ENCODE measurements around the gene TIMM23. TPM values are rescaled to one million over a fixed set of nuclear protein-coding genes. Genes with fewer than 3 reads are reported as not detected.
A peak's percentile ranks its signal among the peaks of the same experiment; 100 is the strongest.

TIMM23 gene
- total and polyA plus RNA-seq, 7 experiments from 2014 or later: 21.0 to 61.7 (median 25.8) TPM

- Histone ChIP-seq H3K9me3 (ENCODE audit: control insufficient read depth in 2 of 3, low read length in 3 of 3) (no peaks in the 10 kb centered on the region), H3K36me3 (ENCODE audit: control insufficient read depth in 2 of 3, insufficient read depth in 3 of 3, low read length in 3 of 3) (no peaks in the 10 kb centered on the region), H3K4me3 (ENCODE audit: low read length) (peak overlapping the region; percentile 60), H3K27ac (ENCODE audit: low read depth, low read length) (peak overlapping the region; percentile 75), H3K4me1 (ENCODE audit: control insufficient read depth in 2 of 2, insufficient read depth in 2 of 2, low read length in 2 of 2) (peaks cover 38 to 55% of the 10 kb centered on the region in 2 donors), H3K27me3 (ENCODE audit: control insufficient read depth in 2 of 2, insufficient read depth in 2 of 2, low read length in 2 of 2) (no peaks in the 10 kb centered on the region)
- H3K4me3 Mint-ChIP-seq: peak overlapping the region; percentile 78 to 95 (median 90)
- H3K9me3 Mint-ChIP-seq: peaks cover 0 to 1% (median 0%) of the 10 kb centered on the region in 11 donors
- no peaks in the 10 kb centered on the region for H3K27me3 Mint-ChIP-seq
- peak overlapping the region; percentile 51 to 95 (median 80) for H3K27ac Mint-ChIP-seq
- POLR2A ChIA-PET: interaction anchor here (1.0 kb wide), 1 partner anchor 73 kb away, joined by 4 read pairs; no protein-coding TSS in a partner anchor
- H3K36me3 Mint-ChIP-seq: peaks cover 0 to 5% (median 0%) of the 10 kb centered on the region in 5 donors
- CTCF ChIA-PET: interaction anchor here (0.6 to 1.1 kb wide), 2 partner anchors 206 to 787 kb away, joined by 3 to 4 read pairs; no protein-coding TSS in a partner anchor
- DNase-seq (peak; percentile 59 to 85 (median 65)), ATAC-seq (peak; percentile 96)
- intact Hi-C loops (cut with micrococcal nuclease): loop anchor here (5.0 to 10.0 kb wide), 3 partner anchors 244 to 428 kb away; partner anchors contain the start of gene ZFAND4 (in 1 of the 2)
- H3K4me1 Mint-ChIP-seq: peaks cover 64 to 100% (median 94%) of the 10 kb centered on the region in 7 donors
Measured at GRCh38 chr10:46022978-46023702, 50.9 kb downstream of the TIMM23 start.

DNA sequence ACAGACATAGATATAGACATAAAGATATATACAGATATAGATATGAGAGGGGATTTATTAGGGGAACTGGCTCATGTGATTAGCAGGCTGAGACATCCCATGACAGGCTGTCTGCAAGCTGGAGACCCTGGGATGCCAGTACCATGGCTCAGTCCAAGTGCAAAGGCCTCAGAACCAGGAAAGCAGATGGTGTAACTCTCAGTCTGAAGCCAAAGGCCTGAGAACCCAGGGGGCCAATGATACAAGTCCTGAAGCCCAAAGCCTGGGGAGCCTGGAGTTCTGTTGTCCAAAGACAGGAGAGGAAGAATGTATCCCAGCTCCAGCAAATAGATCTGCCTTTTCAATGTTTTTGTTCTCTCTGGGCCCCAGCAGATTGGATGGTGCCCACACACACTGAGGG is 52.7 kb downstream of the TIMM23 start:
- DNase-seq (no peak), ATAC-seq (no peak)
- no peaks in the 10 kb centered on the region for H3K9me3 ChIP-seq (ENCODE audit: control insufficient read depth in 2 of 3, low read length in 3 of 3)
- H3K27me3 Mint-ChIP-seq: no peaks in the 10 kb centered on the region
- peaks cover 44 to 58% of the 10 kb centered on the region in 2 donors for H3K4me1 ChIP-seq (ENCODE audit: control insufficient read depth in 2 of 2, insufficient read depth in 2 of 2, low read length in 2 of 2)
- ChIA-PET CTCF (interaction anchor here (0.8 to 0.9 kb wide), 2 partner anchors 24 to 790 kb away, joined by 3 to 4 read pairs; no protein-coding TSS in a partner anchor), POLR2A (no interaction called here)
- no peak overlapping the region for H3K4me3 ChIP-seq (ENCODE audit: low read length)
- peaks cover 0 to 5% (median 0%) of the 10 kb centered on the region in 5 donors for H3K36me3 Mint-ChIP-seq
- H3K9me3 Mint-ChIP-seq: peaks cover 0 to 1% (median 0%) of the 10 kb centered on the region in 11 donors
- peak overlapping the region; percentile 29 for H3K27ac ChIP-seq (ENCODE audit: low read depth, low read length)
- peaks cover 0 to under 1% (median 0%) of the 10 kb centered on the region in 3 experiments for H3K36me3 ChIP-seq (ENCODE audit: control insufficient read depth in 2 of 3, insufficient read depth in 3 of 3, low read length in 3 of 3)
- intact Hi-C loops (cut with micrococcal nuclease): loop anchor here (5.0 to 10.0 kb wide), 5 partner anchors 242 to 788 kb away; partner anchors contain the start of gene ZFAND4 (in 1 of the 2)
- H3K27me3 ChIP-seq (ENCODE audit: control insufficient read depth in 2 of 2, insufficient read depth in 2 of 2, low read length in 2 of 2): no peaks in the 10 kb centered on the region
- peaks cover 65 to 99% (median 93%) of the 10 kb centered on the region in 7 donors for H3K4me1 Mint-ChIP-seq
- H3K27ac Mint-ChIP-seq: peak overlapping the region in 7 of 9 donors; percentile 14 to 89 (median 85)
- peak overlapping the region in 7 of 10 donors; percentile 34 to 95 (median 83) for H3K4me3 Mint-ChIP-seq

DNA sequence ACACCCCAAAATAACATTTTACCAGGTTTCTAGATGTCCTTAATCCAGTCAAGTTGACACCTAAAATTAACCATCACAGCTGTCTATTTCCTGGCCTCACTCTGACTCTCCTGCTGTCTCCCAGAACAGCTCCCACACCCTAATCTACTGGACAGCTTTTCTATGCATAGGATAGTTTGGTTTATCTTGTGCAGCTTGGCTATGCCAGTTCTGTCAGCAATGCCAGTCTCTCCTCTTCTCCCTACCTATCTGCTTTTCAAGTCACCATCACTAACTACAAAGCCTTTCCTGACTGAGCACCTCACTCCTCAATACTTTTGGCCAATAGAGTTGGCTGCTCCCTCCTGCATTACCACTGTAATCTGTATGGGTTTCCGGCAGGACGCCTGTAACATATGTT is 53.1 kb downstream of the TIMM23 start:
- Mint-ChIP-seq H3K27me3 (no peaks in the 10 kb centered on the region), H3K4me1 (peaks cover 65 to 96% (median 90%) of the 10 kb centered on the region in 7 donors), H3K9me3 (peaks cover 0 to 1% (median 0%) of the 10 kb centered on the region in 11 donors), H3K27ac (peak overlapping the region in 8 of 9 donors; percentile 14 to 89 (median 68)), H3K36me3 (peaks cover 0 to 5% (median 0%) of the 10 kb centered on the region in 5 donors), H3K4me3 (peak overlapping the region in 8 of 10 donors; percentile 30 to 95 (median 40))
- Histone ChIP-seq H3K27ac (ENCODE audit: low read depth, low read length) (no peak overlapping the region), H3K36me3 (ENCODE audit: control insufficient read depth in 2 of 3, insufficient read depth in 3 of 3, low read length in 3 of 3) (peaks cover 0 to 5% (median 0%) of the 10 kb centered on the region in 3 experiments), H3K27me3 (ENCODE audit: control insufficient read depth in 2 of 2, insufficient read depth in 2 of 2, low read length in 2 of 2) (no peaks in the 10 kb centered on the region), H3K9me3 (ENCODE audit: control insufficient read depth in 2 of 3, low read length in 3 of 3) (no peaks in the 10 kb centered on the region), H3K4me1 (ENCODE audit: control insufficient read depth in 2 of 2, insufficient read depth in 2 of 2, low read length in 2 of 2) (peaks cover 44 to 54% of the 10 kb centered on the region in 2 donors), H3K4me3 (ENCODE audit: low read length) (no peak overlapping the region)
- ChIA-PET POLR2A (no interaction called here), CTCF (interaction anchor here (0.9 kb wide), 1 partner anchor 790 kb away, joined by 4 read pairs; no protein-coding TSS in a partner anchor)
- DNase-seq: no peak
- intact Hi-C loops (cut with micrococcal nuclease): loop anchor here (5.0 to 10.0 kb wide), 3 partner anchors 431 to 788 kb away; no protein-coding TSS in a partner anchor
- ATAC-seq: no peak

- H3K9me3 Mint-ChIP-seq: peaks cover 0 to 1% (median 0%) of the 10 kb centered on the region in 11 donors
- no peaks in the 10 kb centered on the region for H3K9me3 ChIP-seq (ENCODE audit: control insufficient read depth in 2 of 3, low read length in 3 of 3)
- H3K36me3 Mint-ChIP-seq: peaks cover 0 to 5% (median 0%) of the 10 kb centered on the region in 5 donors
- H3K27ac Mint-ChIP-seq: peak overlapping the region in 3 of 9 donors; percentile 55 to 86 (median 66)
- DNase-seq: no peak
- H3K27me3 Mint-ChIP-seq: no peaks in the 10 kb centered on the region
- peak overlapping the region in 5 of 10 donors; percentile 5 to 95 (median 34) for H3K4me3 Mint-ChIP-seq
- H3K27me3 ChIP-seq (ENCODE audit: control insufficient read depth in 2 of 2, insufficient read depth in 2 of 2, low read length in 2 of 2): no peaks in the 10 kb centered on the region
- H3K4me1 ChIP-seq (ENCODE audit: control insufficient read depth in 2 of 2, insufficient read depth in 2 of 2, low read length in 2 of 2): peaks cover 44 to 53% of the 10 kb centered on the region in 2 donors
- ChIA-PET POLR2A (no interaction called here), CTCF (no interaction called here)
- no peak for ATAC-seq
- H3K4me1 Mint-ChIP-seq: peaks cover 67 to 94% (median 89%) of the 10 kb centered on the region in 7 donors
- H3K27ac ChIP-seq (ENCODE audit: low read depth, low read length): no peak overlapping the region
- H3K4me3 ChIP-seq (ENCODE audit: low read length): no peak overlapping the region
- H3K36me3 ChIP-seq (ENCODE audit: control insufficient read depth in 2 of 3, insufficient read depth in 3 of 3, low read length in 3 of 3): peaks cover 0 to 5% (median 0%) of the 10 kb centered on the region in 3 experiments
- intact Hi-C loops (cut with micrococcal nuclease): loop anchor here (5.0 to 10.0 kb wide), 3 partner anchors 431 to 789 kb away; no protein-coding TSS in a partner anchor
Measured at GRCh38 chr10:46026106-46026505, 53.8 kb downstream of the TIMM23 start.

GRCh38 chr10:46028584-46029460 is 56.5 kb downstream of the TIMM23 start:
- Histone ChIP-seq H3K36me3 (ENCODE audit: control insufficient read depth in 2 of 3, insufficient read depth in 3 of 3, low read length in 3 of 3) (peaks cover 0 to 5% (median 0%) of the 10 kb centered on the region in 3 experiments), H3K27ac (ENCODE audit: low read depth, low read length) (peak overlapping the region; percentile 93), H3K4me3 (ENCODE audit: low read length) (peak overlapping the region; percentile 70), H3K4me1 (ENCODE audit: control insufficient read depth in 2 of 2, insufficient read depth in 2 of 2, low read length in 2 of 2) (peaks cover 35 to 50% of the 10 kb centered on the region in 2 donors), H3K27me3 (ENCODE audit: control insufficient read depth in 2 of 2, insufficient read depth in 2 of 2, low read length in 2 of 2) (no peaks in the 10 kb centered on the region), H3K9me3 (ENCODE audit: control insufficient read depth in 2 of 3, low read length in 3 of 3) (no peaks in the 10 kb centered on the region)
- Mint-ChIP-seq H3K27ac (peak overlapping the region; percentile 89 to 99 (median 96)), H3K27me3 (no peaks in the 10 kb centered on the region), H3K36me3 (peaks cover 0 to 3% (median 0%) of the 10 kb centered on the region in 5 donors), H3K9me3 (peaks cover 0 to 2% (median 0%) of the 10 kb centered on the region in 11 donors), H3K4me1 (peaks cover 55 to 71% (median 68%) of the 10 kb centered on the region in 7 donors), H3K4me3 (peak overlapping the region; percentile 89 to 100 (median 96))
- intact Hi-C loops (cut with micrococcal nuclease): loop anchor here (1.0 to 10.0 kb wide), 8 partner anchors 46 to 794 kb away; partner anchors contain the start of gene ZFAND4 (in 1 of the 2)
- ATAC-seq: peak; percentile 46
- POLR2A ChIA-PET: interaction anchor here (0.6 to 1.6 kb wide), 6 partner anchors 8 to 77 kb away, joined by 3 to 7 read pairs (median 4); no protein-coding TSS in a partner anchor
- CTCF ChIA-PET: interaction anchor here (0.7 to 2.2 kb wide), 9 partner anchors 9 to 144 kb away, joined by 3 to 16 read pairs (median 4); no protein-coding TSS in a partner anchor
- peak in 7 of 9 donors; percentile 36 to 64 (median 54) for DNase-seq

Data from naive thymus-derived CD4-positive, alpha-beta T cell (primary cell).